Vagina (tissue), 2 donors: ENCODE measurements around the gene AKAP7.

Experiments
- POLR2A ChIP-seq, 2 donors: fragments of 450-650 bp; IDR thresholded peaks; one replicate each; pipeline ENCODE4 v1.6.1; 2017; ENCODE audit warnings: antibody characterized with exemption in 2 of 2, mild to moderate bottlenecking in 2 of 2, moderate library complexity in 2 of 2
- POLR2AphosphoS5 ChIP-seq, 2 donors: sonication (generic); formaldehyde crosslinking; IDR thresholded peaks; one replicate each; pipeline ENCODE4 v1.9.0; 2017; ENCODE audit warnings: antibody characterized with exemption in 2 of 2, mild to moderate bottlenecking in 2 of 2, low read depth in 1 of 2; ENCODE audit not compliant: insufficient read depth in 1 of 2
- TF ChIP-seq, protein P1 (sequence below), 3 experiments: fragments of 450-650 bp in 2 of 3; fragments of 200-600 bp in 1 of 3; sonication (generic) in 1 of 3; IDR thresholded peaks; one replicate each; pipeline ENCODE4 v1.5.1; 2017 to 2019; ENCODE audit warnings: antibody characterized with exemption in 3 of 3, mild to moderate bottlenecking in 2 of 3, moderate library complexity in 2 of 3

DNA sequence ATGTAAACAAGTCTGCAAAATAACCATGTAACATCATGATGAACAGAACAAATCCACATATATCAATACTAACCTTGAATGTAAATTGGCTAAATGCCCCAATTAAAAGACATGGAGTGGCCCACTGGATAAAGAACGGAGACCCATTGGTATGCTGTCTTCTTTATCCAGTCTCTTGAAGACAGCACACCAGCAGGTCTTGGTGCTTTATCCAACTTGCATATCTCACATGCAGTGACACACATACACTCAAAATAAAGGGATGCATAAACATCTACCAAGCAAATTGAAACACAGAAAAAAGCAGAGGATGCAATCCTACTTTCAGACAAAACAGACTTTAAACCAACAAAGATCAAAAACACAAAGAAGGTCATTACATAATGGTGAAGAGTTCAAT is 41.9 kb upstream of the AKAP7 start:
- TF ChIP-seq, protein P1, sequence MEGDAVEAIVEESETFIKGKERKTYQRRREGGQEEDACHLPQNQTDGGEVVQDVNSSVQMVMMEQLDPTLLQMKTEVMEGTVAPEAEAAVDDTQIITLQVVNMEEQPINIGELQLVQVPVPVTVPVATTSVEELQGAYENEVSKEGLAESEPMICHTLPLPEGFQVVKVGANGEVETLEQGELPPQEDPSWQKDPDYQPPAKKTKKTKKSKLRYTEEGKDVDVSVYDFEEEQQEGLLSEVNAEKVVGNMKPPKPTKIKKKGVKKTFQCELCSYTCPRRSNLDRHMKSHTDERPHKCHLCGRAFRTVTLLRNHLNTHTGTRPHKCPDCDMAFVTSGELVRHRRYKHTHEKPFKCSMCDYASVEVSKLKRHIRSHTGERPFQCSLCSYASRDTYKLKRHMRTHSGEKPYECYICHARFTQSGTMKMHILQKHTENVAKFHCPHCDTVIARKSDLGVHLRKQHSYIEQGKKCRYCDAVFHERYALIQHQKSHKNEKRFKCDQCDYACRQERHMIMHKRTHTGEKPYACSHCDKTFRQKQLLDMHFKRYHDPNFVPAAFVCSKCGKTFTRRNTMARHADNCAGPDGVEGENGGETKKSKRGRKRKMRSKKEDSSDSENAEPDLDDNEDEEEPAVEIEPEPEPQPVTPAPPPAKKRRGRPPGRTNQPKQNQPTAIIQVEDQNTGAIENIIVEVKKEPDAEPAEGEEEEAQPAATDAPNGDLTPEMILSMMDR (IDR thresholded peaks at IDR 0.05): no peak
- TF ChIP-seq POLR2A (IDR thresholded peaks at IDR 0.05): no peak
- TF ChIP-seq POLR2AphosphoS5 (IDR thresholded peaks at IDR 0.05; ENCODE audit: insufficient read depth in 1 of 2, low read depth in 1 of 2): no peak
